A673 (cell line): ENCODE results near the gene SMAGP.

Source experiments
- EZH2 ChIP-seq: fragments of 200-600 bp; sonication (generic); IDR thresholded peaks from 2 replicates; pipeline ENCODE4 v1.6.1; 2017; ENCODE audit warnings: borderline replicate concordance, low read depth, mild to moderate bottlenecking, mixed read lengths, antibody characterized with exemption, low read length; ENCODE audit not compliant: poor library complexity, severe bottlenecking
- TF ChIP-seq, protein P1 (sequence below): fragments of 300-800, 200-600 bp; sonication (generic); conservative IDR thresholded peaks from 2 replicates; pipeline ENCODE4 v1.5.1; 2017; ENCODE audit warnings: low read depth, mild to moderate bottlenecking, antibody characterized with exemption, low read length, moderate library complexity, mixed read lengths

DNA sequence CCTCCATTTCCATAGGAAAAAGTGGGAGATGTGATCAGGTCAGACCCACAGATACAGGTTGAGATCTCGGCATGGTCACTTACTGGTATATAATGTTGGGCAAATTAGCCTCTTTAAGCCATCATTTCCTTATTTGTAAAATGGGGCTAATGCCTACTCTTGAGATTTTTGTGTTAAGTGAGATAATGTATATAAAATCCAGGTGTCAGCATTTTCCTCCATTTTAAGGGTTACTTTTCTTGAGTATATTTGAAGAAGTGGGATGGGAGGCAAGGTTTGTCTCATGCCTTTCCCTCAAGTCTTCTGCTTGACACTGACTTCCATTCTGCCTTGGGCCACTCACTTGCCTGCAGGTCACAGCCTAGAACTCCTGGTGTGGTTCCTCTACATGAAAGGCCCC is 42.3 kb downstream of the SMAGP start:
- TF ChIP-seq EZH2: no peak
- TF ChIP-seq, protein P1, sequence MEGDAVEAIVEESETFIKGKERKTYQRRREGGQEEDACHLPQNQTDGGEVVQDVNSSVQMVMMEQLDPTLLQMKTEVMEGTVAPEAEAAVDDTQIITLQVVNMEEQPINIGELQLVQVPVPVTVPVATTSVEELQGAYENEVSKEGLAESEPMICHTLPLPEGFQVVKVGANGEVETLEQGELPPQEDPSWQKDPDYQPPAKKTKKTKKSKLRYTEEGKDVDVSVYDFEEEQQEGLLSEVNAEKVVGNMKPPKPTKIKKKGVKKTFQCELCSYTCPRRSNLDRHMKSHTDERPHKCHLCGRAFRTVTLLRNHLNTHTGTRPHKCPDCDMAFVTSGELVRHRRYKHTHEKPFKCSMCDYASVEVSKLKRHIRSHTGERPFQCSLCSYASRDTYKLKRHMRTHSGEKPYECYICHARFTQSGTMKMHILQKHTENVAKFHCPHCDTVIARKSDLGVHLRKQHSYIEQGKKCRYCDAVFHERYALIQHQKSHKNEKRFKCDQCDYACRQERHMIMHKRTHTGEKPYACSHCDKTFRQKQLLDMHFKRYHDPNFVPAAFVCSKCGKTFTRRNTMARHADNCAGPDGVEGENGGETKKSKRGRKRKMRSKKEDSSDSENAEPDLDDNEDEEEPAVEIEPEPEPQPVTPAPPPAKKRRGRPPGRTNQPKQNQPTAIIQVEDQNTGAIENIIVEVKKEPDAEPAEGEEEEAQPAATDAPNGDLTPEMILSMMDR: no peak
